Transverse colon (tissue), 3 donors: ENCODE measurements around the gene DISP3.

Source experiments
- POLR2A ChIP-seq: fragments of 450-650 bp; IDR thresholded peaks from one replicate; pipeline ENCODE4 v1.6.1; 2016; ENCODE audit warnings: antibody characterized with exemption, mild to moderate bottlenecking, moderate library complexity
- TF ChIP-seq, protein P1 (sequence below), 5 experiments: fragments of 200-600 bp in 3 of 5; fragments of 450-650 bp in 2 of 5; sonication (generic) in 3 of 5; IDR thresholded peaks; 1 replicate in 2 of 5; 2 replicates in 3 of 5; pipeline ENCODE4 v1.5.1; 2016 to 2017; ENCODE audit warnings: antibody characterized with exemption in 5 of 5, inconsistent platforms in 3 of 5, mild to moderate bottlenecking in 2 of 5, moderate library complexity in 1 of 5

DNA sequence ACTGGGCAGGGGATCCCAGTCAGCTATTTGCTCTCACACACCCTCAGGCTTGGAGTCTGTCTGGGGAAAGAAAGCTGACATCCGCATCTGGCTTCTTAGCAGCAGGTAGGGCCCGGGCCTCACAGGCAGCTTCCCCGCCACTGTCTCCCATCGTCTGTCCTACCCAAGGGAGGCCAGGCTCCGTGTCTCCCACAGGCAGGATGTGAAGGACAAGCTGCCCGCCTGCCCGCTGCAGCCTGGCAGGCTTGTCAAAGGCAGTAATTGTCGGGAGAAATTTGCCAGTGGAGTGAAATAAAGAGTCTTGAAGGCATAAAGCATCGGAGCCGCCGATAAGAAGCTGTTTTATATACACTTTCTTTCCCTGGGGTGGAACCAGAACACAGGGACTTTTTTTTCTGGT, 44.0 kb upstream of the DISP3 start:
- TF ChIP-seq, protein P1, sequence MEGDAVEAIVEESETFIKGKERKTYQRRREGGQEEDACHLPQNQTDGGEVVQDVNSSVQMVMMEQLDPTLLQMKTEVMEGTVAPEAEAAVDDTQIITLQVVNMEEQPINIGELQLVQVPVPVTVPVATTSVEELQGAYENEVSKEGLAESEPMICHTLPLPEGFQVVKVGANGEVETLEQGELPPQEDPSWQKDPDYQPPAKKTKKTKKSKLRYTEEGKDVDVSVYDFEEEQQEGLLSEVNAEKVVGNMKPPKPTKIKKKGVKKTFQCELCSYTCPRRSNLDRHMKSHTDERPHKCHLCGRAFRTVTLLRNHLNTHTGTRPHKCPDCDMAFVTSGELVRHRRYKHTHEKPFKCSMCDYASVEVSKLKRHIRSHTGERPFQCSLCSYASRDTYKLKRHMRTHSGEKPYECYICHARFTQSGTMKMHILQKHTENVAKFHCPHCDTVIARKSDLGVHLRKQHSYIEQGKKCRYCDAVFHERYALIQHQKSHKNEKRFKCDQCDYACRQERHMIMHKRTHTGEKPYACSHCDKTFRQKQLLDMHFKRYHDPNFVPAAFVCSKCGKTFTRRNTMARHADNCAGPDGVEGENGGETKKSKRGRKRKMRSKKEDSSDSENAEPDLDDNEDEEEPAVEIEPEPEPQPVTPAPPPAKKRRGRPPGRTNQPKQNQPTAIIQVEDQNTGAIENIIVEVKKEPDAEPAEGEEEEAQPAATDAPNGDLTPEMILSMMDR (IDR thresholded peaks at IDR 0.05), result no peak
- TF ChIP-seq POLR2A, result no peak
